ENCODE measurements around the gene ERAS.

The ERAS gene, protein sequence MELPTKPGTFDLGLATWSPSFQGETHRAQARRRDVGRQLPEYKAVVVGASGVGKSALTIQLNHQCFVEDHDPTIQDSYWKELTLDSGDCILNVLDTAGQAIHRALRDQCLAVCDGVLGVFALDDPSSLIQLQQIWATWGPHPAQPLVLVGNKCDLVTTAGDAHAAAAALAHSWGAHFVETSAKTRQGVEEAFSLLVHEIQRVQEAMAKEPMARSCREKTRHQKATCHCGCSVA

GRCh38 chrX:48826135-48826875 is at the start of gene ERAS:
Gene ERAS (plus strand): TSS chrX:48826513. CDS start chrX:48829124, 2,611 bp downstream.
- ATAC-seq (peak; percentile 66), DNase-seq (no peak)
- H3K9me3 Mint-ChIP-seq: no peaks in the 10 kb centered on the region
- peaks cover 6% of the 10 kb centered on the region for H3K4me1 Mint-ChIP-seq
- peaks cover 27% of the 10 kb centered on the region for H3K27me3 Mint-ChIP-seq
- H3K27ac Mint-ChIP-seq: peak within 1 kb of the TSS; percentile 72 to 84
- H3K4me3 Mint-ChIP-seq: peak within 1 kb of the TSS; percentile 68 to 87

- Mint-ChIP-seq H3K27ac (no peak overlapping the region), H3K9me3 (no peaks in the 10 kb centered on the region), H3K27me3 (no peaks in the 10 kb centered on the region), H3K4me1 (no peaks in the 10 kb centered on the region), H3K4me3 (no peak overlapping the region)
- DNase-seq (no peak), ATAC-seq (no peak)
Measured at GRCh38 chrX:48776818-48777439, 49.4 kb upstream of the ERAS start.

- H3K27me3 Mint-ChIP-seq: no peaks in the 10 kb centered on the region
- DNase-seq (no peak), ATAC-seq (no peak)
- no peaks in the 10 kb centered on the region for H3K9me3 Mint-ChIP-seq
- H3K4me1 Mint-ChIP-seq: no peaks in the 10 kb centered on the region
- H3K4me3 Mint-ChIP-seq: no peak overlapping the region
- H3K27ac Mint-ChIP-seq: no peak overlapping the region
Measured at GRCh38 chrX:48779399-48779798, 46.9 kb upstream of the ERAS start.

DNA sequence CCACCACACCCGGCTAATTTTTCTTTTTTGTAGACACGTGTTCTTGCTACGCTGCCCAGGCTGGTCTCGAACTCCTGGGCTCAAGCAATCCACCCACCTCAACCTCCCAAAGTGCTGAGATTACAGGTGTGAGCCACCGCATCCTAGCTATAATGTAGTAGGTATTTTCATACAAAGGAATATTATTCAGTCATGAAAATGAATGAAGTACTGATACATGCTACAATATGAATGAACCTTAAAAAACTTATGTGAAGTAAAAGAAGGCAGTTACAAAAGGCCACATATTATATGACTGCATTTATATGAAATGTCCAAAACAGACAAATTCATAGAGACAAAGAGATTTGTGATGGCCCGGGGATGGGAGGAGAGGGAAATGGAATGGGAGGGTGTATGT is 44.6 kb upstream of the ERAS start:
- no peaks in the 10 kb centered on the region for H3K9me3 Mint-ChIP-seq
- no peaks in the 10 kb centered on the region for H3K4me1 Mint-ChIP-seq
- ATAC-seq: no peak
- no peak overlapping the region for H3K27ac Mint-ChIP-seq
- no peak overlapping the region for H3K4me3 Mint-ChIP-seq
- no peak for DNase-seq
- H3K27me3 Mint-ChIP-seq: no peaks in the 10 kb centered on the region

GRCh38 chrX:48782216-48782615 is 44.1 kb upstream of the ERAS start:
- no peaks in the 10 kb centered on the region for H3K4me1 Mint-ChIP-seq
- no peak overlapping the region for H3K27ac Mint-ChIP-seq
- H3K9me3 Mint-ChIP-seq: no peaks in the 10 kb centered on the region
- ATAC-seq (no peak), DNase-seq (no peak)
- H3K27me3 Mint-ChIP-seq: no peaks in the 10 kb centered on the region
- no peak overlapping the region for H3K4me3 Mint-ChIP-seq

- no peaks in the 10 kb centered on the region for H3K9me3 Mint-ChIP-seq
- H3K4me1 Mint-ChIP-seq: no peaks in the 10 kb centered on the region
- DNase-seq (no peak), ATAC-seq (no peak)
- H3K4me3 Mint-ChIP-seq: no peak overlapping the region
- H3K27me3 Mint-ChIP-seq: no peaks in the 10 kb centered on the region
- H3K27ac Mint-ChIP-seq: no peak overlapping the region
Measured at GRCh38 chrX:48782795-48783194, 43.5 kb upstream of the ERAS start.

- H3K4me1 Mint-ChIP-seq: peaks cover 13% of the 10 kb centered on the region
- no peak overlapping the region for H3K27ac Mint-ChIP-seq
- no peaks in the 10 kb centered on the region for H3K9me3 Mint-ChIP-seq
- ATAC-seq: no peak
- DNase-seq: no peak
- H3K4me3 Mint-ChIP-seq: no peak overlapping the region
- H3K27me3 Mint-ChIP-seq: no peaks in the 10 kb centered on the region
Measured at GRCh38 chrX:48784726-48785125, 41.6 kb upstream of the ERAS start.

DNA sequence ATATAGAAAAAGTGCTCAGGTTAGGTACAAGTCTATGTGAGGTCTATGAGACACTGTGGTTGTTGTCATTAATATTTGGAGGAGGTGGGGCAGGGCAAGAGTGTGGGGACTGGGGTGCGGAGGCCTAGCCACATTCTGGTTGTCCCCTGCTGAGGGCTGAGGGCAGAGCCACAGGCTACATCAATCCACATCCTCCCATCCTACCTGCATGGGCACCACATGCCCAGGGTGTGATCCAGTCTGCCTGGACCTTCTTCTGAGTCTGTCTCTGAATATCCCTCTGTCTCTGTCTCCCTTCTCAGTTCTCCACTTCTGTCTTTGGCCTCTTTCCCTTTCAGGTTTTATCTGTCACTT is 41.1 kb upstream of the ERAS start:
- no peaks in the 10 kb centered on the region for H3K27me3 Mint-ChIP-seq
- no peak overlapping the region for H3K4me3 Mint-ChIP-seq
- H3K9me3 Mint-ChIP-seq: no peaks in the 10 kb centered on the region
- ATAC-seq (no peak), DNase-seq (no peak)
- peaks cover 18% of the 10 kb centered on the region for H3K4me1 Mint-ChIP-seq
- H3K27ac Mint-ChIP-seq: peak overlapping the region; percentile 1 to 40

GRCh38 chrX:48785540-48786214 is 40.6 kb upstream of the ERAS start:
- H3K27ac Mint-ChIP-seq: peak overlapping the region; percentile 1 to 40
- DNase-seq (no peak), ATAC-seq (no peak)
- H3K4me1 Mint-ChIP-seq: peaks cover 19% of the 10 kb centered on the region
- H3K4me3 Mint-ChIP-seq: no peak overlapping the region
- no peaks in the 10 kb centered on the region for H3K9me3 Mint-ChIP-seq
- no peaks in the 10 kb centered on the region for H3K27me3 Mint-ChIP-seq

DNA sequence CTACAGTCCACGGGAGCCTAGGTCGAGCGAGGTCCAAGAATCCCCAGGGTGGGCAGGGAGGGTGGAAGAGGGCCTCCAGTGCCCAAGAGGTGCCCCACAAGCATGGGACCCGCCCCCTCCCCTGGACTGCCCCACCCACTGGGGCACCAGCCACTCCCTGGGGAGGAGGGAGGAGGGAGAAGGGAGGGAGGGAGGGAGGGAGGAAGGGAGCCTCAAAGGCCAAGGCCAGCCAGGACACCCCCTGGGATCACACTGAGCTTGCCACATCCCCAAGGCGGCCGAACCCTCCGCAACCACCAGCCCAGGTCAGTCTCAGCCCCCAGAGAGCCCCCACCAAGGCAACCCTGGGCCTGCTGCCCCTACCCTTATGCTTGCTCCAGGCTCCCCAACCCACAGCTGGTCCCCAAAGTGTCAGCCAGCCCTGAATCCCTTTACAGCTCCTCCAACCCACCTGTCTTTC is 39.9 kb upstream of the ERAS start, which contains the start of gene GATA1:
Gene GATA1, plus strand, starts transcription at position 250 of the 460 bp plus-strand sequence. CDS start 4,520 bp downstream, outside the sequence.
- Mint-ChIP-seq H3K4me3 (no peak within 1 kb of the TSS), H3K27me3 (no peaks in the 10 kb centered on the region), H3K9me3 (no peaks in the 10 kb centered on the region), H3K4me1 (peaks cover 19% of the 10 kb centered on the region), H3K27ac (peak within 1 kb of the TSS; percentile 23 to 48)
- ATAC-seq (no peak), DNase-seq (no peak)

DNA sequence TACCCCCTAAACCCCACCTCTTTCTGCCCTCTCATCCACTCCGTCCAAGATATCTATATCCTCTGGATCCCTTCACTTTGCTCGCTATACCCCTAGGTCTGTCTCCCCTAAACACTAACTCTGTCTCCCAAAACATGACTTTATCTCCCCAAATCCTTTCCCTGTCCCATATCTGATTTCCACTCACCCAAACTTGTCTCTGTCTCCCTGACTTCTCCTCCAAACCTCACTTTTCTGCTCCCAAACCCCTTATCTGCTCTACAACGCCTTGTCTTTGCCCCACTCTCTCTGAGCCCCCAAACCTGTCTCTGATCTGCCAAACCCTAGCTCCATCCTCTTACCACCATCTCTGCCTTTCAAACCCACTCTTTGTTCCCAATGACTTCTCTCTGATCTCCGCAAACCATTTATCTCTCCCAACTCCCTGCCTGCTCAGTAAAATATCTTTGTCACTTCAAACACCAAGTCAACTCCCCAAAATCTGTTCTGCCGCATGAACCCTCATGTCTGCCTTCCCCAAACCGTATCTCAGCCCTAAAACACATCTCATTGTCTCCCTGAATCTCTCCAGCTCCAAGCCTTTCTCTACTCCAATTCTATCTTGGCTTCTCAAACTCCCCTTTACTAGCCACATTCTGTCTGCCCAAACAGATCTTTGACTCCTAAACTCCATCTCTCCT is 39.3 kb upstream of the ERAS start:
- DNase-seq (no peak), ATAC-seq (no peak)
- Mint-ChIP-seq H3K4me1 (peaks cover 19% of the 10 kb centered on the region), H3K27me3 (no peaks in the 10 kb centered on the region), H3K9me3 (no peaks in the 10 kb centered on the region), H3K4me3 (no peak overlapping the region), H3K27ac (peak overlapping the region in 1 of 2 donors; percentile 48)

GRCh38 chrX:48787505-48788443 is 38.5 kb upstream of the ERAS start:
- DNase-seq (no peak), ATAC-seq (no peak)
- H3K4me1 Mint-ChIP-seq: peaks cover 19% of the 10 kb centered on the region
- peak overlapping the region in 1 of 2 donors; percentile 52 for H3K27ac Mint-ChIP-seq
- no peaks in the 10 kb centered on the region for H3K27me3 Mint-ChIP-seq
- no peaks in the 10 kb centered on the region for H3K9me3 Mint-ChIP-seq
- no peak overlapping the region for H3K4me3 Mint-ChIP-seq

DNA sequence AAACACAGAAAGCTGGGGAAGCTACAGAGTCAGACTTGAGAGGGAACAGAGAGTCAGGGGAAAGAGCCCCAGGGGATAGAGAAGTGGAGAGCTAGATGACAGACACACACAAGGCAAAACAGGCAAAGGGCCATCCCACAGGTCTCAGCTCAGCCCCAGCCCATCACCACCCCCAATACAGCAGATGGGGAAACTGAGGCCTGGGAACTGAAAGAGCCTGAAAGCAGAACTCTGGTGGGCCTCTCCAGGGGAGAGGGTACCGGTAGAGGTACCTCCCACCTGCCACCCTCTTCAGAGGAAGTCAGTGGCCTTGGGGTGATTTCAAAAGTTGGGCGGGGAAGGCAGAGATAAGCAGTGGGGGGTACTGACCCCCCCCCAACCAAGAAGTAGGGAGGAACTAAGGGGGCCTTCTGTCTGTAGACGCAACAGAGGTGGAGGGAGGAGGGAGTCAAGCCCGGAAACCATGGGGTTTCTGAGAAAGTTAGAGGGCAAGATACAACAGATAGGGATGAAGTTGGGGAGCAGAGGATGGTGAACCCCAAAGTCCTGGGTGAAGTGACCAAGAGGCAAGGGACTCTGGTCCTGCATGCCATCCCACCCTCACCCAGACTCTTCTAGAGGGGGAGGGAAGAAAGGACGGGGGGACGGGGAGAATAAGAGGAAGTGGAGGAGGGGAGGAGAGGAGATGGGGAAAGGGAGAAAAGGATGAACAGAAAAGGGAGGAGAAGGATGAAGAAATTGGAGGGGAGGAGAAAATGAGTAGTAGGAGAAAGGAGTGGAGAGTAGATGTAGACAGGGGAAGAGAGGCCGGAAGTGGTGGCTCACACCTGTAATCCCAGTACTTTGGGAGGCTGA is 36.7 kb upstream of the ERAS start:
- DNase-seq (no peak), ATAC-seq (no peak)
- H3K27ac Mint-ChIP-seq: peak overlapping the region; percentile 40 to 81
- peak overlapping the region in 1 of 2 donors; percentile 18 for H3K4me3 Mint-ChIP-seq
- no peaks in the 10 kb centered on the region for H3K9me3 Mint-ChIP-seq
- no peaks in the 10 kb centered on the region for H3K27me3 Mint-ChIP-seq
- H3K4me1 Mint-ChIP-seq: peaks cover 19% of the 10 kb centered on the region

GRCh38 chrX:48790477-48790876 is 35.8 kb upstream of the ERAS start:
- peaks cover 19% of the 10 kb centered on the region for H3K4me1 Mint-ChIP-seq
- ATAC-seq: no peak
- H3K9me3 Mint-ChIP-seq: no peaks in the 10 kb centered on the region
- DNase-seq: no peak
- peak overlapping the region in 1 of 2 donors; percentile 41 for H3K27ac Mint-ChIP-seq
- H3K4me3 Mint-ChIP-seq: no peak overlapping the region
- H3K27me3 Mint-ChIP-seq: no peaks in the 10 kb centered on the region
